A549 (cell line): ENCODE results near the gene ZNF774. TPM values are rescaled to one million over a fixed set of nuclear protein-coding genes. Genes with fewer than 3 reads are reported as not detected.

Experiments
- ATAC-seq, 2 experiments: fragments of 200-7000 bp in 1 of 2; fragments of >200 bp in 1 of 2; cut with Nextera tagmentation in 1 of 2; cut with Tn5 transposase in 1 of 2; 3 replicates each; pipeline versions ENCODE4 v1.8.0 to v1.9.1; 2018 to 2020; ENCODE audit warnings: mild to moderate bottlenecking in 1 of 2, moderate library complexity in 1 of 2
- CTCF ChIA-PET: fragments of 300-600 bp; sonication (Branson Sonifier 250); formaldehyde crosslinking; extraction: SDS; loops from one replicate; lab custom pipeline; 2021; ENCODE audit warnings: antibody characterized with exemption, inconsistent platforms; lab: Yijun Ruan, JAX
- POLR2A ChIA-PET: fragments of 350-600 bp; formaldehyde crosslinking; extraction: SDS; loops from one replicate; lab custom pipeline; 2021; ENCODE audit warnings: antibody characterized with exemption, inconsistent platforms; lab: Yijun Ruan, JAX
- DNase-seq, 2 experiments: peaks; one replicate each; pipeline versions ENCODE4 v3.0.0 to v3.0.0-alpha.2; 2011 to 2016; ENCODE audit warnings: low read depth in 1 of 2, low spot score in 1 of 2
- FAIRE-seq: peaks from 2 replicates; lab custom pipeline; 2011; peaks lifted over from hg19 to GRCh38; lab: Jason Lieb, UNC
- H3K27ac ChIP-seq, 2 experiments: fragments of >200 bp; sonication (Bioruptor Twin); formaldehyde crosslinking; 3 replicates each; pipeline ENCODE4 v1.5.1; 2016 to 2017
- H3K4me1 ChIP-seq: fragments of >200 bp; sonication (Bioruptor Twin); formaldehyde crosslinking; 3 replicates; pipeline ENCODE4 v1.6.1; 2016
- H3K4me2 ChIP-seq: fragments of >200 bp; sonication (Bioruptor Twin); formaldehyde crosslinking; 3 replicates; pipeline ENCODE4 v1.6.1; 2016
- H3K4me3 ChIP-seq: fragments of >200 bp; sonication (Bioruptor Twin); formaldehyde crosslinking; 3 replicates; pipeline ENCODE4 v1.5.1; 2016
- H3K9me3 ChIP-seq: fragments of >200 bp; sonication (Bioruptor Twin); formaldehyde crosslinking; 3 replicates; pipeline ENCODE4 v1.6.1; 2016
- BHLHE40 ChIP-seq: IDR thresholded peaks from 2 replicates; pipeline ENCODE4 v1.6.1; 2012; ENCODE audit warnings: low read depth, low read length, inconsistent platforms
- CHD2 ChIP-seq: fragments of 150-350 bp; IDR thresholded peaks from 2 replicates; pipeline ENCODE4 v1.6.1; 2014; ENCODE audit warnings: low read length; ENCODE audit not compliant: partially characterized antibody
- CTCF ChIP-seq: fragments of >200 bp; sonication (Bioruptor Twin); formaldehyde crosslinking; IDR thresholded peaks from 3 replicates; pipeline ENCODE4 v1.5.1; 2016
- EHMT2 ChIP-seq: fragments of 200-600 bp; sonication (generic); IDR thresholded peaks from 2 replicates; pipeline ENCODE4 v1.6.1; 2016; ENCODE audit warnings: antibody characterized with exemption, low read depth, mild to moderate bottlenecking, moderate library complexity
- FOSB ChIP-seq: fragments of 250-450 bp; sonication (Bioruptor Pico); IDR thresholded peaks from 2 replicates; pipeline ENCODE4 v1.5.0; 2020; ENCODE audit warnings: mild to moderate bottlenecking, moderate library complexity
- FOSL2 ChIP-seq, 2 experiments: fragments of 450-650 bp in 1 of 2; fragments of >200 bp in 1 of 2; sonication (Bioruptor Twin) in 1 of 2; formaldehyde crosslinking; IDR thresholded peaks; 2 replicates each; pipeline versions ENCODE4 v1.5.0 to v1.6.1; 2016 to 2020; ENCODE audit warnings: mild to moderate bottlenecking in 1 of 2, moderate library complexity in 1 of 2
- HES2 ChIP-seq: fragments of >200 bp; sonication (Bioruptor Twin); formaldehyde crosslinking; IDR thresholded peaks from 2 replicates; pipeline ENCODE4 v1.6.1; 2016
- HEYL ChIP-seq: fragments of 250-450 bp; sonication (Bioruptor Pico); IDR thresholded peaks from 2 replicates; pipeline ENCODE4 v1.8.0; 2021; ENCODE audit warnings: mild to moderate bottlenecking, moderate library complexity
- HOXB5 ChIP-seq: fragments of 250-450 bp; sonication (Bioruptor Pico); IDR thresholded peaks from 2 replicates; pipeline ENCODE4 v1.5.0; 2020; ENCODE audit warnings: mild to moderate bottlenecking, moderate library complexity
- JUN ChIP-seq, 2 experiments: fragments of >200 bp; sonication (Bioruptor Twin); formaldehyde crosslinking; IDR thresholded peaks; 2 replicates in 1 of 2; 3 replicates in 1 of 2; pipeline ENCODE4 v1.6.1; 2016 to 2017
- MAFK ChIP-seq: fragments of 450-650 bp; IDR thresholded peaks from 2 replicates; pipeline ENCODE4 v1.6.1; 2014; ENCODE audit not compliant: partially characterized antibody
- NPAS2 ChIP-seq: fragments of 250-450 bp; sonication (Bioruptor Pico); IDR thresholded peaks from 2 replicates; pipeline ENCODE4 v1.8.0; 2022; ENCODE audit warnings: mild to moderate bottlenecking, moderate library complexity, borderline replicate concordance
- NR3C1 ChIP-seq: fragments of >200 bp; sonication (Bioruptor Twin); formaldehyde crosslinking; IDR thresholded peaks from 3 replicates; pipeline ENCODE4 v1.6.1; 2017
- PHF8 ChIP-seq: fragments of 200-600 bp; sonication (generic); IDR thresholded peaks from 2 replicates; pipeline ENCODE4 v1.6.1; 2016; ENCODE audit warnings: low read depth, mild to moderate bottlenecking, antibody characterized with exemption, moderate library complexity, borderline replicate concordance
- POLR2A ChIP-seq: IDR thresholded peaks from 2 replicates; pipeline ENCODE4 v1.6.1; 2012; ENCODE audit warnings: mild to moderate bottlenecking, low read length
- RAD21 ChIP-seq, 2 experiments: fragments of >200 bp in 1 of 2; sonication (Bioruptor Twin) in 1 of 2; formaldehyde crosslinking in 1 of 2; IDR thresholded peaks in 1 of 2; conservative IDR thresholded peaks in 1 of 2; 2 replicates in 1 of 2; 3 replicates in 1 of 2; pipeline ENCODE4 v1.6.1; 2012 to 2018; ENCODE audit warnings: inconsistent platforms in 1 of 2
- RARB ChIP-seq: fragments of 250-450 bp; sonication (Bioruptor Pico); IDR thresholded peaks from 2 replicates; pipeline ENCODE4 v1.8.0; 2021; ENCODE audit warnings: mild to moderate bottlenecking, moderate library complexity
- SMC3 ChIP-seq: fragments of >200 bp; sonication (Bioruptor Twin); formaldehyde crosslinking; IDR thresholded peaks from 3 replicates; pipeline ENCODE4 v1.6.1; 2018; ENCODE audit warnings: inconsistent platforms
- TFCP2L1 ChIP-seq: fragments of 250-450 bp; sonication (Bioruptor Pico); IDR thresholded peaks from 2 replicates; pipeline ENCODE4 v1.5.0; 2021; ENCODE audit warnings: mild to moderate bottlenecking
- USF2 ChIP-seq: fragments of 450-650 bp; IDR thresholded peaks from 2 replicates; pipeline ENCODE4 v1.6.1; 2014; ENCODE audit warnings: antibody characterized with exemption
- ZSCAN20 ChIP-seq: fragments of 250-450 bp; sonication (Bioruptor Pico); IDR thresholded peaks from 2 replicates; pipeline ENCODE4 v1.8.0; 2022; ENCODE audit warnings: mild to moderate bottlenecking, moderate library complexity
- WGBS: methylation state at CpG from one replicate; pipeline ENCODE4 v1.1.6; 2017; ENCODE audit errors: missing lambda C conversion rate; 5-methylcytosine and 5-hydroxymethylcytosine counted together
- polyA plus RNA-seq, 4 experiments: library from polyadenylated mRNA; depleted of rRNA in 3 of 4; stranded (reverse); fragments of >200 nt; fragmentation: RNase III in 1 of 4; extraction: RNeasy Plus Mini Kit Qiagen cat#74134 plus additional on column Dnase treatment in 1 of 4; gene quantifications; 2 replicates in 3 of 4; 3 replicates in 1 of 4; pipeline ENCODE4 v1.2.3, GENCODE V29; 2011 to 2017

ZNF774 gene
- polyA plus RNA-seq, 2 of the 4 experiments (the other 2 are of a cell fraction): 1.2 to 1.3 TPM

GRCh38 chr15:90320885-90321278 is 31.2 kb upstream of the ZNF774 start:
- POLR2A ChIA-PET: interaction anchor here (1.5 kb wide), 1 partner anchor 67 kb away, joined by 3 read pairs; the partner anchor contains the start of gene IQGAP1
- CTCF ChIA-PET: interaction anchor here (0.7 to 7.7 kb wide), 69 partner anchors 10 to 614 kb away, joined by 3 to 412 read pairs (median 9); partner anchors contain the start of genes FES, HDDC3, IQGAP1 and UNC45A
- Histone ChIP-seq H3K4me1 (peaks cover 7% of the 10 kb centered on the region), H3K4me2 (peak overlapping the region; percentile 74; the same call in 2 of the 3 replicates), H3K4me3 (no peak overlapping the region), H3K9me3 (no peaks in the 10 kb centered on the region), H3K27ac (no peak overlapping the region; a peak in 1 of 6 replicates)
- ATAC-seq: no peak
- TF ChIP-seq HEYL: no peak
- no peak for TF ChIP-seq FOSL2 (IDR thresholded peaks at IDR 0.05)
- no peak for TF ChIP-seq FOSL2 (CRISPR knock-in tag; IDR thresholded peaks at IDR 0.05)
- DNase-seq: no peak
- 36% methylated on average over 1 of the region's 1 CpG for WGBS
- FAIRE-seq: no peak

- 77% methylated on average over 4 of the region's 4 CpGs for WGBS
These were observed 29.5 kb upstream of the ZNF774 start for GRCh38 chr15:90322538-90322937.

GRCh38 chr15:90325726-90326125 is 26.4 kb upstream of the ZNF774 start:
- Histone ChIP-seq H3K4me2 (no peak overlapping the region), H3K9me3 (no peaks in the 10 kb centered on the region), H3K4me1 (no peaks in the 10 kb centered on the region), H3K4me3 (no peak overlapping the region), H3K27ac (no peak overlapping the region)
- ChIA-PET CTCF (interaction anchor here (1.0 to 5.9 kb wide), 6 partner anchors 15 to 157 kb away, joined by 3 to 60 read pairs (median 5); no protein-coding TSS in a partner anchor), POLR2A (no interaction called here)
- DNase-seq: no peak
- ATAC-seq: no peak; a peak in 1 of 6 replicates
- WGBS: 92% methylated on average over 4 of the region's 4 CpGs
- no peak for TF ChIP-seq FOSB (CRISPR knock-in tag)
- TF ChIP-seq USF2: no peak
- TF ChIP-seq CHD2: no peak
- TF ChIP-seq BHLHE40: no peak
- TF ChIP-seq JUN (IDR thresholded peaks at IDR 0.05): no peak
- TF ChIP-seq HES2: no peak
- TF ChIP-seq HEYL: no peak
- TF ChIP-seq MAFK: no peak
- no peak for TF ChIP-seq PHF8
- TF ChIP-seq CTCF: no peak
- TF ChIP-seq SMC3: no peak
- TF ChIP-seq TFCP2L1 (CRISPR knock-in tag): no peak
- no peak for TF ChIP-seq POLR2A
- TF ChIP-seq HOXB5 (CRISPR knock-in tag): no peak
- FAIRE-seq: no peak

More at GRCh38 chr15:90322538-90322937, 29.5 kb upstream of the ZNF774 start:
- Histone ChIP-seq H3K27ac (no peak overlapping the region), H3K4me3 (no peak overlapping the region), H3K4me1 (peaks cover 6% of the 10 kb centered on the region), H3K9me3 (no peaks in the 10 kb centered on the region), H3K4me2 (no peak overlapping the region)
- POLR2A ChIA-PET: no interaction called here
- CTCF ChIA-PET: interaction anchor here (0.5 to 5.9 kb wide), 4 partner anchors 17 to 206 kb away, joined by 3 to 65 read pairs (median 32); no protein-coding TSS in a partner anchor
- FAIRE-seq: no peak
- ATAC-seq: no peak
- TF ChIP-seq NPAS2 (CRISPR knock-in tag) (no peak), ZSCAN20 (CRISPR knock-in tag) (no peak), RAD21 (conservative IDR thresholded peaks at IDR 0.05 in 1 of 2, IDR thresholded peaks at IDR 0.05 in 1 of 2) (no peak), FOSL2 (IDR thresholded peaks at IDR 0.05) (no peak), FOSL2 (CRISPR knock-in tag; IDR thresholded peaks at IDR 0.05) (no peak), EHMT2 (no peak), NR3C1 (no peak), RARB (CRISPR knock-in tag) (no peak)
- no peak for DNase-seq
